Panc1 (cell line): Measurements from ENCODE around the gene NCKAP5. TPM values are rescaled to one million over a fixed set of nuclear protein-coding genes. Genes with fewer than 3 reads are reported as not detected.

Source experiments
- ATAC-seq: fragments of 200-7000 bp; cut with Tn5 transposase; 2 replicates; pipeline ENCODE4 v1.9.1; 2020; ENCODE audit warnings: mild to moderate bottlenecking, moderate library complexity
- BruUV-seq: library from RNA; stranded (reverse); fragments of 400-500 nt; replicated peaks from 2 replicates; lab custom pipeline; 2021; lab: Mats Ljungman, UMichigan
- CTCF ChIA-PET: fragments of 300-600 bp; sonication (Branson Sonifier 250); formaldehyde crosslinking; loops from one replicate; lab custom pipeline; 2022; ENCODE audit warnings: antibody characterized with exemption; lab: Charles Lee
- POLR2A ChIA-PET: fragments of 300-600 bp; sonication (Branson Sonifier 250); formaldehyde crosslinking; loops from one replicate; lab custom pipeline; 2022; ENCODE audit warnings: antibody characterized with exemption; lab: Charles Lee
- DNase-seq: peaks from one replicate; pipeline ENCODE4 v3.0.0-alpha.2; 2010; ENCODE audit warnings: low read depth, low spot score
- H3K27ac ChIP-seq: 2 replicates; pipeline ENCODE4 v1.5.1; 2011; ENCODE audit warnings: mild to moderate bottlenecking, low read length, inconsistent platforms
- H3K27me3 ChIP-seq: fragments of 200-500 bp; sonication (Bioruptor generic); 2 replicates; pipeline ENCODE4 v1.6.0; 2014; ENCODE audit warnings: low read length, inconsistent platforms; ENCODE audit not compliant: control insufficient read depth, insufficient read depth
- H3K36me3 ChIP-seq: fragments of 200-500 bp; sonication (Bioruptor generic); 2 replicates; pipeline ENCODE4 v1.5.1; 2014; ENCODE audit warnings: inconsistent platforms, mild to moderate bottlenecking, low read length, moderate library complexity; ENCODE audit not compliant: control insufficient read depth, insufficient read depth
- H3K4me1 ChIP-seq: 2 replicates; pipeline ENCODE4 v1.5.1; 2011; ENCODE audit warnings: inconsistent platforms, mild to moderate bottlenecking, low read length, moderate library complexity; ENCODE audit not compliant: control insufficient read depth, insufficient read depth
- H3K4me3 ChIP-seq, 2 experiments: 2 replicates each; pipeline ENCODE4 v1.5.1; 2011 to 2012; ENCODE audit warnings: low read depth in 2 of 2, low read length in 2 of 2, mild to moderate bottlenecking in 2 of 2, inconsistent platforms in 1 of 2, moderate library complexity in 1 of 2
- H3K9me3 ChIP-seq: fragments of 200-500 bp; sonication (Bioruptor generic); 2 replicates; pipeline ENCODE4 v1.5.1; 2014; ENCODE audit warnings: low read depth, mild to moderate bottlenecking, inconsistent platforms, low read length, moderate library complexity; ENCODE audit not compliant: control insufficient read depth, insufficient read depth
- CTCF ChIP-seq: fragments of 450-650 bp; IDR thresholded peaks from 2 replicates; pipeline ENCODE4 v1.5.1; 2017; ENCODE audit warnings: mild to moderate bottlenecking
- POLR2AphosphoS5 ChIP-seq: IDR thresholded peaks from 2 replicates; pipeline ENCODE4 v1.6.1; 2012; ENCODE audit warnings: mild to moderate bottlenecking, low read depth, low read length, moderate library complexity
- SIN3A ChIP-seq: IDR thresholded peaks from 2 replicates; pipeline ENCODE4 v1.6.1; 2012; ENCODE audit warnings: low read depth, mild to moderate bottlenecking, low read length, moderate library complexity, borderline replicate concordance; ENCODE audit not compliant: insufficient read depth
- TCF7L2 ChIP-seq: IDR thresholded peaks from 2 replicates; pipeline ENCODE4 v1.6.1; 2011; ENCODE audit warnings: mild to moderate bottlenecking, low read depth, low read length, inconsistent platforms
- in situ Hi-C: cut with HindIII; loops from 2 replicates; pipeline ENCODE4 v1.10.0; 2016; ENCODE audit warnings: low sequenced_read_pairs, low pct_unique_long_range_greater_than_20kb
- intact Hi-C: fragments of 100-400 bp; cut with micrococcal nuclease; formaldehyde crosslinking; loops from one replicate; pipeline ENCODE4 v1.10.0; 2022; ENCODE audit not compliant: unreplicated experiment
- total RNA-seq: library from RNA; stranded (reverse); gene quantifications from one replicate; pipeline ENCODE4 v1.2.1, GENCODE V29; 2021; ENCODE audit not compliant: unreplicated experiment
- TF ChIP-seq, protein P1 (sequence below), 2 experiments: IDR thresholded peaks; 2 replicates each; pipeline ENCODE4 v1.6.1; 2011 to 2012; ENCODE audit warnings: low read depth in 2 of 2, control low read depth in 1 of 2, low read length in 1 of 2, mild to moderate bottlenecking in 1 of 2, moderate library complexity in 1 of 2; ENCODE audit not compliant: insufficient read depth in 1 of 2

NCKAP5 gene
- total RNA-seq, 1 experiment from 2014 or later: 0.10 TPM

DNA sequence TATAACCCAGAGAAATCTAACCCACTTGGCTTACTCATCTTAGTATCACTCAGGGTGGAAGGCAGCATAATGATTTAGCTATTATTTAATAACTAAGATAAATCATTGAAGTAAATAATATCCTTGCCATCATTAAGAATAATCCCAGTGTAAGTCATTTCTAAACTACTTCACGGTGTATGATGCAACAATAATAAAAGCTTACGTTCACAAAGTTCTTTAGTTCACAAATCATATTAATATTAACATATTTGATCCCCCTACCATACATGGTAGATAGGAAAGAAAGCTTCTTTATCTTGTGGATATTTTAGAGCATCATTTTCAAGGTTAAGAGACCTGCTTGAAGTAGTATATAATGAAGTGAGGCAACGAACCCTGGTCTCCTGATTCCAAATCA, 401.0 kb downstream of the NCKAP5 start:
- BruUV-seq: no TSS peak
- Histone ChIP-seq H3K9me3 (no peaks in the 10 kb centered on the region), H3K4me3 (no peak overlapping the region), H3K27ac (no peak overlapping the region; the same call in 1 of the 2 replicates), H3K36me3 (no peaks in the 10 kb centered on the region; the same call in 1 of the 2 replicates), H3K4me1 (no peaks in the 10 kb centered on the region), H3K27me3 (no peaks in the 10 kb centered on the region)
- in situ Hi-C loops: no loop called here
- POLR2A ChIA-PET: no interaction called here
- DNase-seq (no peak), ATAC-seq (no peak)
- CTCF ChIA-PET: no interaction called here
- intact Hi-C loops: no loop called here
- no peak for TF ChIP-seq POLR2AphosphoS5
- no peak for TF ChIP-seq SIN3A
- TF ChIP-seq, protein P1, sequence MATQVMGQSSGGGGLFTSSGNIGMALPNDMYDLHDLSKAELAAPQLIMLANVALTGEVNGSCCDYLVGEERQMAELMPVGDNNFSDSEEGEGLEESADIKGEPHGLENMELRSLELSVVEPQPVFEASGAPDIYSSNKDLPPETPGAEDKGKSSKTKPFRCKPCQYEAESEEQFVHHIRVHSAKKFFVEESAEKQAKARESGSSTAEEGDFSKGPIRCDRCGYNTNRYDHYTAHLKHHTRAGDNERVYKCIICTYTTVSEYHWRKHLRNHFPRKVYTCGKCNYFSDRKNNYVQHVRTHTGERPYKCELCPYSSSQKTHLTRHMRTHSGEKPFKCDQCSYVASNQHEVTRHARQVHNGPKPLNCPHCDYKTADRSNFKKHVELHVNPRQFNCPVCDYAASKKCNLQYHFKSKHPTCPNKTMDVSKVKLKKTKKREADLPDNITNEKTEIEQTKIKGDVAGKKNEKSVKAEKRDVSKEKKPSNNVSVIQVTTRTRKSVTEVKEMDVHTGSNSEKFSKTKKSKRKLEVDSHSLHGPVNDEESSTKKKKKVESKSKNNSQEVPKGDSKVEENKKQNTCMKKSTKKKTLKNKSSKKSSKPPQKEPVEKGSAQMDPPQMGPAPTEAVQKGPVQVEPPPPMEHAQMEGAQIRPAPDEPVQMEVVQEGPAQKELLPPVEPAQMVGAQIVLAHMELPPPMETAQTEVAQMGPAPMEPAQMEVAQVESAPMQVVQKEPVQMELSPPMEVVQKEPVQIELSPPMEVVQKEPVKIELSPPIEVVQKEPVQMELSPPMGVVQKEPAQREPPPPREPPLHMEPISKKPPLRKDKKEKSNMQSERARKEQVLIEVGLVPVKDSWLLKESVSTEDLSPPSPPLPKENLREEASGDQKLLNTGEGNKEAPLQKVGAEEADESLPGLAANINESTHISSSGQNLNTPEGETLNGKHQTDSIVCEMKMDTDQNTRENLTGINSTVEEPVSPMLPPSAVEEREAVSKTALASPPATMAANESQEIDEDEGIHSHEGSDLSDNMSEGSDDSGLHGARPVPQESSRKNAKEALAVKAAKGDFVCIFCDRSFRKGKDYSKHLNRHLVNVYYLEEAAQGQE (IDR thresholded peaks at IDR 0.05; ENCODE audit: insufficient read depth in 1 of 2, low read depth in 2 of 2, low read length in 1 of 2): no peak
- no peak for TF ChIP-seq TCF7L2
- TF ChIP-seq CTCF: no peak

- TF ChIP-seq, protein P1 (IDR thresholded peaks at IDR 0.05; ENCODE audit: insufficient read depth in 1 of 2, low read depth in 2 of 2, low read length in 1 of 2): no peak
- TF ChIP-seq SIN3A: no peak
- no peaks in the 10 kb centered on the region for H3K4me1 ChIP-seq
- ATAC-seq: no peak
- CTCF ChIA-PET: no interaction called here
- POLR2A ChIA-PET: no interaction called here
- DNase-seq: no peak
- H3K27me3 ChIP-seq: no peaks in the 10 kb centered on the region
- no peaks in the 10 kb centered on the region for H3K9me3 ChIP-seq
- H3K27ac ChIP-seq: no peak overlapping the region
- no TSS peak for BruUV-seq
- no peaks in the 10 kb centered on the region; the same call in 1 of the 2 replicates for H3K36me3 ChIP-seq
- in situ Hi-C loops: no loop called here
- intact Hi-C loops: no loop called here
- no peak overlapping the region for H3K4me3 ChIP-seq
These were observed 402.2 kb downstream of the NCKAP5 start for GRCh38 chr2:133166031-133166430.
